Activated naive CD8-positive, alpha-beta T cell treated with anti-CD3 and anti-CD28 coated beads, Interleukin-2, amount 50 U/mL, for 24 hours (primary cell): ENCODE measurements around the gene FMOD.
A peak's percentile ranks its signal among the peaks of the same experiment; 100 is the strongest.

Experiments used
- ATAC-seq: fragments of 150-1000 bp; cut with Tn5 transposase; one replicate; pipeline ENCODE4 v1.10.0; 2021
- DNase-seq: peaks from one replicate; pipeline ENCODE4 v3.0.0; 2021
- H3K27ac Mint-ChIP-seq: one replicate; pipeline ENCODE4 v1.8.0; 2021; ENCODE audit warnings: mild to moderate bottlenecking, mixed read lengths
- H3K27me3 Mint-ChIP-seq: one replicate; pipeline ENCODE4 v1.8.0; 2021; ENCODE audit warnings: mixed read lengths
- H3K36me3 Mint-ChIP-seq: one replicate; pipeline ENCODE4 v1.8.0; 2021; ENCODE audit warnings: low read depth, mixed read lengths
- H3K4me1 Mint-ChIP-seq: one replicate; pipeline ENCODE4 v1.8.0; 2021; ENCODE audit warnings: mixed read lengths
- H3K4me3 Mint-ChIP-seq: one replicate; pipeline ENCODE4 v1.8.0; 2021; ENCODE audit warnings: mild to moderate bottlenecking, moderate library complexity, mixed read lengths
- H3K9me3 Mint-ChIP-seq: one replicate; pipeline ENCODE4 v1.8.0; 2021; ENCODE audit warnings: mixed read lengths

FMOD gene

DNA sequence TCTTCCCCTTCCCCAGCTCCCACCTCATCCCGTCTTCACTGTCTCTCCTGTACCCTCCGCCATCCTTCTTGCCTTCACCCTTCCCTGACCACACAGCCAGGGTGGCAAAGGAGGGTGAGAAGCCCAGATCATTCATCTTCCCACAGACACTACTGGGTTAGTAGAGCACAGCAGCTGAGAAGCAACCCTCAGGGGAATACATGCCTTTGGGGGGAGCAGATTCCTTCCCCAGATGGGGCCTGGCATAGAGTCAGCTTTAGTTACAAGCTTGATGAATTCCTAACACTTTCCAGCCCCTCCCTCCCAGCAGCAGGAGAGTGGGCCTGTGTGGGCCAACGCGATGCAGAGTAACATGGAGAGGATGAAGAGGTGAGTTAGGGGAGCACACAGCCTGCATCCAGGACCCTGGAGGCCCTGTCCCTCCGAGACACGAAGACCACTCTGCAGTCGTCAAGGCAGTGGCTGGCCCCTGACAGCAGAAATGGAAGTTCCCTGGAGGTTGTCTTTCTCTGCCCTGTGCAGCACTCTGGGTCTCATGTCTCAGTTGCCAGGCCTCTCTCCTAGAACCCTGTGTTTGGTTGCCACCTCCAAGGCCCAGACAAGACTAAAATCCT, 54.4 kb downstream of the FMOD start:
- Mint-ChIP-seq H3K27ac (peak overlapping the region; percentile 71), H3K36me3 (no peaks in the 10 kb centered on the region), H3K4me3 (no peak overlapping the region), H3K4me1 (peaks cover 75% of the 10 kb centered on the region), H3K27me3 (no peaks in the 10 kb centered on the region), H3K9me3 (peaks cover 5% of the 10 kb centered on the region)
- DNase-seq (no peak), ATAC-seq (no peak)

DNA sequence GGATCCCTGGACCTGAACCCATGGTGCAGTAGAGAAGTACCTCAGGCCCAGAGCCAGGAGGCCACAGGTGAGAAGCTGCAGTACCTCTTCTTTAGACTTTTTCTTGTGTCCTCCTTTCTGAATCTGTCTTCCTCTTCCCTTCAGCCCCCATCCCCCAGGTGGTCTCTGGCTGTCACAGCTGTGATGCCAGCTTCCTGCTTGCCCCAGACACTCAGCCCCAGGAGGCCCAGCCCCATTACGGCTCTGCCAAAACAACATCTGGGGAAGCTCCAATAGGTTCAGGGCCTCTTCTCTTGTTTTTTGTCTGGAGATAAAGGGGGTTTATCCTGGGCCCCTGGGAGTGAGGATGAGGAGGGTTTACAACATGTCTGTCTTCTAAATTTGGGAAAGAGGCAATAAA, 55.1 kb downstream of the FMOD start:
- peaks cover 5% of the 10 kb centered on the region for H3K9me3 Mint-ChIP-seq
- H3K27ac Mint-ChIP-seq = peak overlapping the region; percentile 71
- H3K36me3 Mint-ChIP-seq = no peaks in the 10 kb centered on the region
- no peak overlapping the region for H3K4me3 Mint-ChIP-seq
- peaks cover 78% of the 10 kb centered on the region for H3K4me1 Mint-ChIP-seq
- ATAC-seq (no peak), DNase-seq (no peak)
- no peaks in the 10 kb centered on the region for H3K27me3 Mint-ChIP-seq

DNA sequence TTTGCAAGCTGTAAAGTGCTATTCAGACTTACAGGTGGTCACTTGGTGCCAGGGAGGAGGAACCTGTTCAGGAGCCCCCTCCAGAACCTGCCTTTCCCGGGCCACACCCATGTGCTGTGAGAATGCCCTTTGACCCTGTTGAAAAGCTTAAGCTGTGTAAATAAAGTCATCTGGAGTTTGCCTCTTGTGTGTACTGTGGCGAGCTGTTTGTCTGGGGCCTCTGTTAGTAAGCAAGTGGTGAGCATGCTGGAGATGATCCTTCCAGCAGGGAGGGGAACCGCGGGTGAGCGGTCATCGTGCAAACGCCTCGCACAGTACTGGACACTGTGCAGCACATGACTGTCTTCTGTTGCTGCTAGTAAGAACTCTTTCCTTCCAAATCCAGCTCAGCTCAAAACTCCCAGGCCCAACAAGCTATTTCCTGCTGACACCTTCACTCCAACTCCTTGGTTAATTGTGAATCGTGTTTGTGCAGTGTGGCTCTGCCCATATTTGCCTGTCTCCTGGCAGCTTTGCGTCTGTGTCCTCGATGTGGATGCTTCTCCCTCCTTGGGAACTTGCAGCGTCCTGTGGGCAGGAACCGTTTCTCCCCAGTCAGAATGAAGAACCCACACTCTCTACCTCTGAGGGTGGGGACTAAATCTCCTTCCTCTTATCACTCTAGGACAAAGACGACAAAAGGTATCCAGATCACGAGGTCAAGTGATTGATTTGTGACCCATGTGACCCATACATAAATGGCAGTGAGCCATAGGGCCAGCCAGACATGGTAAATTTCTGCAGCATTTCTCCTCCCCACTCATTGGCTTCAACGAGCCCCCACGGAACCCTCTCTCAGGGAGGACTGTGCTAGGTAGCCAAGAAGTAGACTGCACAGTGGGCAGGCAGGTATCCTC, 59.5 kb downstream of the FMOD start:
- ATAC-seq = no peak
- peaks cover 2% of the 10 kb centered on the region for H3K27me3 Mint-ChIP-seq
- peaks cover 2% of the 10 kb centered on the region for H3K36me3 Mint-ChIP-seq
- H3K4me3 Mint-ChIP-seq = peak overlapping the region; percentile 83
- peak overlapping the region; percentile 99 for H3K27ac Mint-ChIP-seq
- no peak for DNase-seq
- peaks cover 91% of the 10 kb centered on the region for H3K4me1 Mint-ChIP-seq
- H3K9me3 Mint-ChIP-seq = peaks cover 5% of the 10 kb centered on the region
